ENCODE results near the gene PRMT3. TPM values are rescaled to one million over a fixed set of nuclear protein-coding genes. Genes with fewer than 3 reads are reported as not detected.

The PRMT3 gene
- total and polyA plus RNA-seq, 2 of the 13 experiments (the other 11 are each of a cell fraction or from before 2014, with no cell fraction given): 9.1 to 27.7 TPM

GRCh38 chr11:20489948-20490347 is 102.4 kb downstream of the PRMT3 start (continued):
- TF ChIP-seq ZNF503 (CRISPR knock-in tag; IDR thresholded peaks at IDR 0.05): no peak
- no peak for TF ChIP-seq ZNF605 (CRISPR knock-in tag; IDR thresholded peaks at IDR 0.05)
- no peak for TF ChIP-seq NR1H2 (CRISPR knock-in tag; IDR thresholded peaks at IDR 0.05; ENCODE audit: borderline replicate concordance, low read depth)

GRCh38 chr11:20493340-20493739 is 105.8 kb downstream of the PRMT3 start:
- POLR2A ChIA-PET: no interaction called here
- Histone ChIP-seq H3K4me1 (ENCODE audit: insufficient read depth, low read length) (no peaks in the 10 kb centered on the region), H3K27ac (ENCODE audit: extremely low read length, insufficient read depth, low read length) (no peak overlapping the region), H2AFZ (ENCODE audit: low read length) (no peak overlapping the region), H3K9me3 (ENCODE audit: low read length) (no peaks in the 10 kb centered on the region), H4K20me1 (ENCODE audit: insufficient read depth, low read length) (no peaks in the 10 kb centered on the region), H3K4me2 (ENCODE audit: low read depth, low read length) (no peak overlapping the region), H3K36me3 (replicated peaks in 1 of 2; ENCODE audit: control insufficient read depth in 1 of 2, insufficient read depth in 2 of 2, low read length in 2 of 2) (peaks cover 0 to 6% of the 10 kb centered on the region in 2 experiments; a peak in 2 of 5 replicates), H3K27me3 (ENCODE audit: control insufficient read depth in 1 of 2, insufficient read depth in 2 of 2, low read length in 2 of 2) (no peaks in the 10 kb centered on the region), H3K9ac (ENCODE audit: insufficient read depth, low read depth, low read length) (no peak overlapping the region), H3K4me3 (replicated peaks in 1 of 3; ENCODE audit: insufficient read depth in 1 of 3, low read depth in 2 of 3, low read length in 3 of 3) (no peak overlapping the region), H3K79me2 (ENCODE audit: insufficient read depth, low read length) (no peaks in the 10 kb centered on the region)
- intact Hi-C loops (cut with micrococcal nuclease; ENCODE audit: unreplicated experiment): no loop called here
- BruUV-seq (replicated peaks): no TSS peak
- in situ Hi-C loops (cut with HindIII; ENCODE audit: extremely low pct_ligation_motif_present, low pct_unique_long_range_greater_than_20kb): no loop called here
- 100% methylated on average over 4 of the region's 4 CpGs for WGBS (ENCODE audit: low lambda C conversion rate)
- FAIRE-seq (no peak), DNase-seq (ENCODE audit: low spot score) (no peak), ATAC-seq (no peak)
- CTCF ChIA-PET (ENCODE audit: low intra/inter-chr PET ratio, low total read pairs): no interaction called here
- TF ChIP-seq ZBTB46 (CRISPR knock-in tag; IDR thresholded peaks at IDR 0.05; ENCODE audit: borderline replicate concordance) (no peak), MAF1 (CRISPR knock-in tag; IDR thresholded peaks at IDR 0.05; ENCODE audit: borderline replicate concordance) (no peak), MAFK (conservative IDR thresholded peaks at IDR 0.05 in 1 of 2, IDR thresholded peaks at IDR 0.05 in 1 of 2; ENCODE audit: low read length in 2 of 2) (no peak), ATF7-NPFF (CRISPR knock-in tag; IDR thresholded peaks at IDR 0.05; ENCODE audit: low read depth) (no peak), GZF1 (CRISPR knock-in tag; IDR thresholded peaks at IDR 0.05) (no peak), ZNF354B (CRISPR knock-in tag; IDR thresholded peaks at IDR 0.05) (no peak)
